HCT116 (cell line): ENCODE measurements around the gene BBS7. TPM values are rescaled to one million over a fixed set of nuclear protein-coding genes. Genes with fewer than 3 reads are reported as not detected.
A peak's percentile ranks its signal among the peaks of the same experiment; 100 is the strongest.

Experiments used
- ATAC-seq: fragments of 200-7000 bp; cut with Tn5 transposase; 2 replicates; pipeline ENCODE4 v1.9.1; 2020; ENCODE audit warnings: mild to moderate bottlenecking, moderate library complexity
- BruUV-seq: library from RNA; stranded (reverse); fragments of 400-500 nt; replicated peaks from 2 replicates; lab custom pipeline; 2021; lab: Mats Ljungman, UMichigan
- CTCF ChIA-PET: fragments of 300-600 bp; sonication (Branson Sonifier 250); formaldehyde crosslinking; loops from one replicate; lab custom pipeline; 2021; ENCODE audit warnings: antibody characterized with exemption; lab: Charles Lee
- POLR2A ChIA-PET: fragments of 300-600, 350-600 bp; sonication (Branson Sonifier 250); formaldehyde crosslinking; loops from one replicate; lab custom pipeline; 2021; ENCODE audit warnings: antibody characterized with exemption; lab: Charles Lee
- RAD21 ChIA-PET, 2 experiments: fragments of 300-600 bp; sonication (Branson Sonifier 250); formaldehyde crosslinking; loops; one replicate each; lab custom pipeline; 2023; ENCODE audit warnings: low total read pairs in 2 of 2; ENCODE audit not compliant: uncharacterized antibody in 2 of 2, unreplicated experiment in 2 of 2, low non-redundant PET in 1 of 2; lab: Charles Lee
- DNase-seq: peaks from one replicate; pipeline ENCODE4 v3.0.0-alpha.2; 2010; ENCODE audit warnings: low read depth, low spot score
- H2AFZ ChIP-seq: fragments of 200-600 bp; shearing (Covaris generic), sonication (generic); 2 replicates; pipeline ENCODE4 v1.6.1; 2017; ENCODE audit warnings: low read depth, mixed run types, mixed read lengths, antibody characterized with exemption, low read length; ENCODE audit not compliant: poor library complexity, severe bottlenecking
- H3K27ac ChIP-seq: 2 replicates; pipeline ENCODE4 v1.5.1; 2012; ENCODE audit warnings: low read depth, low read length
- H3K27me3 ChIP-seq: fragments of 200-600 bp; sonication (generic); 2 replicates; pipeline ENCODE4 v1.6.1; 2016; ENCODE audit warnings: mixed run types, low read length, mixed read lengths; ENCODE audit not compliant: insufficient read depth
- H3K36me3 ChIP-seq, 2 experiments: fragments of 200-500 bp in 1 of 2; fragments of 200-600 bp in 1 of 2; sonication (Bioruptor generic) in 1 of 2; sonication (generic) in 1 of 2; 2 replicates each; pipeline versions ENCODE4 v1.5.1 to v1.6.1; 2014 to 2016; ENCODE audit warnings: low read length in 2 of 2, inconsistent platforms in 1 of 2, mixed read lengths in 1 of 2, mixed run types in 1 of 2; ENCODE audit not compliant: insufficient read depth in 2 of 2, control insufficient read depth in 1 of 2
- H3K4me1 ChIP-seq, 2 experiments: fragments of 200-600 bp in 1 of 2; sonication (generic) in 1 of 2; 2 replicates each; pipeline versions ENCODE4 v1.5.1 to v1.6.1; 2012 to 2017; ENCODE audit warnings: low read length in 2 of 2, inconsistent platforms in 1 of 2, mild to moderate bottlenecking in 1 of 2, mixed read lengths in 1 of 2, mixed run types in 1 of 2, moderate library complexity in 1 of 2; ENCODE audit not compliant: insufficient read depth in 2 of 2, control insufficient read depth in 1 of 2
- H3K4me2 ChIP-seq: fragments of 200-600 bp; sonication (generic); 2 replicates; pipeline ENCODE4 v1.6.1; 2017; ENCODE audit warnings: mixed run types, low read length, mixed read lengths
- H3K4me3 ChIP-seq, 2 experiments: fragments of 200-600 bp in 1 of 2; sonication (generic) in 1 of 2; replicated peaks in 1 of 2; 2 replicates each; pipeline ENCODE4 v1.5.1; 2011 to 2016; ENCODE audit warnings: low read length in 2 of 2, control low read depth in 1 of 2, low read depth in 1 of 2, mild to moderate bottlenecking in 1 of 2, mixed read lengths in 1 of 2, mixed run types in 1 of 2
- H3K79me2 ChIP-seq: fragments of 200-600 bp; sonication (generic); 2 replicates; pipeline ENCODE4 v1.6.1; 2017; ENCODE audit warnings: mild to moderate bottlenecking, mixed run types, low read length, moderate library complexity, mixed read lengths; ENCODE audit not compliant: insufficient read depth
- H3K9ac ChIP-seq: fragments of 200-600 bp; sonication (generic); 2 replicates; pipeline ENCODE4 v1.6.1; 2016; ENCODE audit warnings: low read length, mixed read lengths
- H3K9me2 ChIP-seq: fragments of 200-600 bp; sonication (generic), shearing (Covaris generic); 2 replicates; pipeline ENCODE4 v1.6.1; 2017; ENCODE audit warnings: mixed run types, mild to moderate bottlenecking, moderate library complexity; ENCODE audit not compliant: insufficient read depth
- H3K9me3 ChIP-seq, 2 experiments: fragments of 200-500 bp in 1 of 2; fragments of 200-600 bp in 1 of 2; sonication (Bioruptor generic) in 1 of 2; sonication (generic) in 1 of 2; 2 replicates each; pipeline ENCODE4 v1.6.1; 2014 to 2017; ENCODE audit warnings: low read length in 2 of 2, mixed read lengths in 2 of 2, inconsistent platforms in 1 of 2, low read depth in 1 of 2, mild to moderate bottlenecking in 1 of 2, mixed run types in 1 of 2, moderate library complexity in 1 of 2; ENCODE audit not compliant: control insufficient read depth in 1 of 2, insufficient read depth in 1 of 2
- H4K20me1 ChIP-seq: fragments of 200-600 bp; sonication (generic), shearing (Covaris generic); 2 replicates; pipeline ENCODE4 v1.6.1; 2017; ENCODE audit warnings: mixed run types, mild to moderate bottlenecking, moderate library complexity; ENCODE audit not compliant: insufficient read depth
- CBX3 ChIP-seq: IDR thresholded peaks from 2 replicates; pipeline ENCODE4 v1.6.1; 2012; ENCODE audit warnings: low read depth
- CEBPB ChIP-seq: IDR thresholded peaks from 2 replicates; pipeline ENCODE4 v1.6.1; 2012; ENCODE audit warnings: low read depth
- ELF1 ChIP-seq: IDR thresholded peaks from 2 replicates; pipeline ENCODE4 v1.6.1; 2012; ENCODE audit warnings: low read depth, borderline replicate concordance
- EZH2phosphoT487 ChIP-seq: fragments of 200-600 bp; IDR thresholded peaks from 2 replicates; pipeline ENCODE4 v1.6.1; 2018; ENCODE audit warnings: antibody characterized with exemption, borderline replicate concordance
- JUND ChIP-seq: IDR thresholded peaks from 2 replicates; pipeline ENCODE4 v1.6.1; 2012
- RAD21 ChIP-seq: IDR thresholded peaks from 2 replicates; pipeline ENCODE4 v1.6.1; 2012; ENCODE audit warnings: low read depth, mild to moderate bottlenecking
- SIN3A ChIP-seq: IDR thresholded peaks from 2 replicates; pipeline ENCODE4 v1.6.1; 2012; ENCODE audit warnings: low read depth
- SP1 ChIP-seq: IDR thresholded peaks from 2 replicates; pipeline ENCODE4 v1.6.1; 2012; ENCODE audit warnings: low read depth
- YY1 ChIP-seq: IDR thresholded peaks from 2 replicates; pipeline ENCODE4 v1.6.1; 2011; ENCODE audit warnings: low read length, low read depth, moderate library complexity, mild to moderate bottlenecking; ENCODE audit not compliant: insufficient replicate concordance; ENCODE audit errors: extremely low read depth
- ZNF274 ChIP-seq: fragments of 200-500 bp; sonication (Bioruptor generic); IDR thresholded peaks from 2 replicates; pipeline ENCODE4 v1.6.1; 2014; ENCODE audit warnings: mild to moderate bottlenecking, low read depth, low read length, inconsistent platforms
- intact Hi-C: fragments of 100-400 bp; cut with micrococcal nuclease; formaldehyde crosslinking; loops from 2 replicates; pipeline ENCODE4 v1.10.0; 2022
- total RNA-seq: library from RNA; stranded (reverse); gene quantifications from one replicate; pipeline ENCODE4 v1.2.1, GENCODE V29; 2021; ENCODE audit not compliant: unreplicated experiment
- TF ChIP-seq, protein P1 (sequence below): IDR thresholded peaks from 2 replicates; pipeline ENCODE4 v1.6.1; 2012; ENCODE audit warnings: low read depth
- TF ChIP-seq, protein P2 (sequence below): IDR thresholded peaks from 2 replicates; pipeline ENCODE4 v1.6.1; 2012
- TF ChIP-seq, protein P3 (sequence below), 3 experiments: fragments of 200-600 bp in 1 of 3; sonication (generic) in 1 of 3; IDR thresholded peaks in 2 of 3; conservative IDR thresholded peaks in 1 of 3; 2 replicates each; pipeline ENCODE4 v1.5.1; 2012 to 2017; ENCODE audit warnings: low read depth in 2 of 3, low read length in 2 of 3, antibody characterized with exemption in 1 of 3, borderline replicate concordance in 1 of 3, control low read depth in 1 of 3, mild to moderate bottlenecking in 1 of 3, mixed read lengths in 1 of 3, mixed run types in 1 of 3, moderate library complexity in 1 of 3; ENCODE audit not compliant: insufficient read depth in 1 of 3

Gene BBS7
- total RNA-seq, 1 experiment from 2014 or later, result 22.9 TPM

DNA sequence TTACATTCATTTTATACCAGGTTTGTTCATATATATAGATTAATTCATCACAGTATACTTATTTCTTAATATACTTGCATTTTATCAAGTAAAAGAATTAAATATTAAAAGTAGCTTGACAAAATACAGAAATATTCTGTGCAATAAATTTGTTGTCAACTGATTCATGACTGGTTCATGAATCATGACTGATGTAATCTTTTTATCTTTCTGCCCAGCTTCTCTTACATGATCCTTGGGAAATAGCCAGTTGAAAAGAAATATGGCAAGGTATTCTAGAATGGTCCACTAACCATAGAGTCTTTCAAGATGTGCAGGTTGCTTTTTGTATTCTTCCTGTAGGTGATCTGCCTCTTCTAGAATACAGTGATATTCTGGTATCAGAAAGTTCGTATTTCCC, 42.4 kb downstream of the BBS7 start:
- ChIA-PET RAD21 (no interaction called here), CTCF (no interaction called here), POLR2A (no interaction called here)
- BruUV-seq, result no TSS peak
- Histone ChIP-seq H3K9me2 (no peaks in the 10 kb centered on the region), H4K20me1 (no peaks in the 10 kb centered on the region), H3K4me3 (no peak overlapping the region), H2AFZ (no peak overlapping the region), H3K36me3 (peaks cover 0 to 3% of the 10 kb centered on the region in 2 experiments; a peak in 1 of 4 replicates), H3K4me2 (no peak overlapping the region), H3K79me2 (peaks cover 8% of the 10 kb centered on the region), H3K9me3 (no peaks in the 10 kb centered on the region), H3K27ac (no peak overlapping the region), H3K27me3 (no peaks in the 10 kb centered on the region), H3K4me1 (peaks cover 0 to 5% of the 10 kb centered on the region in 2 experiments; a peak in 1 of 4 replicates), H3K9ac (no peak overlapping the region)
- DNase-seq (no peak), ATAC-seq (no peak)
- intact Hi-C loops, result no loop called here
- no peak for TF ChIP-seq RAD21
- TF ChIP-seq, protein P1, sequence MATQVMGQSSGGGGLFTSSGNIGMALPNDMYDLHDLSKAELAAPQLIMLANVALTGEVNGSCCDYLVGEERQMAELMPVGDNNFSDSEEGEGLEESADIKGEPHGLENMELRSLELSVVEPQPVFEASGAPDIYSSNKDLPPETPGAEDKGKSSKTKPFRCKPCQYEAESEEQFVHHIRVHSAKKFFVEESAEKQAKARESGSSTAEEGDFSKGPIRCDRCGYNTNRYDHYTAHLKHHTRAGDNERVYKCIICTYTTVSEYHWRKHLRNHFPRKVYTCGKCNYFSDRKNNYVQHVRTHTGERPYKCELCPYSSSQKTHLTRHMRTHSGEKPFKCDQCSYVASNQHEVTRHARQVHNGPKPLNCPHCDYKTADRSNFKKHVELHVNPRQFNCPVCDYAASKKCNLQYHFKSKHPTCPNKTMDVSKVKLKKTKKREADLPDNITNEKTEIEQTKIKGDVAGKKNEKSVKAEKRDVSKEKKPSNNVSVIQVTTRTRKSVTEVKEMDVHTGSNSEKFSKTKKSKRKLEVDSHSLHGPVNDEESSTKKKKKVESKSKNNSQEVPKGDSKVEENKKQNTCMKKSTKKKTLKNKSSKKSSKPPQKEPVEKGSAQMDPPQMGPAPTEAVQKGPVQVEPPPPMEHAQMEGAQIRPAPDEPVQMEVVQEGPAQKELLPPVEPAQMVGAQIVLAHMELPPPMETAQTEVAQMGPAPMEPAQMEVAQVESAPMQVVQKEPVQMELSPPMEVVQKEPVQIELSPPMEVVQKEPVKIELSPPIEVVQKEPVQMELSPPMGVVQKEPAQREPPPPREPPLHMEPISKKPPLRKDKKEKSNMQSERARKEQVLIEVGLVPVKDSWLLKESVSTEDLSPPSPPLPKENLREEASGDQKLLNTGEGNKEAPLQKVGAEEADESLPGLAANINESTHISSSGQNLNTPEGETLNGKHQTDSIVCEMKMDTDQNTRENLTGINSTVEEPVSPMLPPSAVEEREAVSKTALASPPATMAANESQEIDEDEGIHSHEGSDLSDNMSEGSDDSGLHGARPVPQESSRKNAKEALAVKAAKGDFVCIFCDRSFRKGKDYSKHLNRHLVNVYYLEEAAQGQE, result no peak
- TF ChIP-seq CEBPB, result peak; percentile 33; the same call in 1 of the 2 replicates
- no peak for TF ChIP-seq SP1
- no peak for TF ChIP-seq EZH2phosphoT487
- TF ChIP-seq YY1, result no peak

DNA sequence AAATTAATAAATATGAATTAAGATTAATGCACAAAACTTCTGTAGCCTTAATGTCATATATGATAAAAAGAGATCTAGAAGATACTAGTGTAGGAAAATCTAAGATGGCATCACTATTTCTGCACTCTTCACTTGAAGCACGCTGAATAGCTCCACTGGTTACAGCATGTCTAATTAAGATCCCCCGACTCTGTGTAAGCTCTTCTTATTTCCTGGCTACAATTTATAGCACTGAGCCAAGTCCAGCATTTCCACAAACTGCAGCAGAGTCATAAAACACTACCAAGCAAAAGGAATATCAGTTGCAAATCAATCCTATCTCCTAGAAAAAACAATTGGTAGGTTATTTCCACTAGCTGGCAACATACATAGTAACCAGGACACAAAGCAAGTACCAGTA, 45.3 kb downstream of the BBS7 start:
- Histone ChIP-seq H3K79me2 (peaks cover 37% of the 10 kb centered on the region), H4K20me1 (peaks cover 10% of the 10 kb centered on the region; the same call in 1 of the 2 replicates), H3K36me3 (peaks cover 13 to 14% of the 10 kb centered on the region in 2 experiments), H3K4me3 (no peak overlapping the region), H3K9me3 (no peaks in the 10 kb centered on the region), H3K4me2 (no peak overlapping the region), H3K9ac (no peak overlapping the region), H3K27ac (no peak overlapping the region), H3K9me2 (no peaks in the 10 kb centered on the region), H2AFZ (no peak overlapping the region), H3K4me1 (peaks cover 0 to 13% of the 10 kb centered on the region in 2 experiments; a peak in 2 of 4 replicates), H3K27me3 (no peaks in the 10 kb centered on the region)
- ChIA-PET POLR2A (no interaction called here), RAD21 (no interaction called here), CTCF (no interaction called here)
- ATAC-seq (no peak), DNase-seq (no peak)
- no TSS peak for BruUV-seq
- intact Hi-C loops, result no loop called here
- TF ChIP-seq SIN3A (no peak), CBX3 (no peak), ELF1 (no peak), ZNF274 (no peak), JUND (no peak)
- TF ChIP-seq, protein P2, sequence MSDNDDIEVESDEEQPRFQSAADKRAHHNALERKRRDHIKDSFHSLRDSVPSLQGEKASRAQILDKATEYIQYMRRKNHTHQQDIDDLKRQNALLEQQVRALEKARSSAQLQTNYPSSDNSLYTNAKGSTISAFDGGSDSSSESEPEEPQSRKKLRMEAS, result no peak
- TF ChIP-seq, protein P3, sequence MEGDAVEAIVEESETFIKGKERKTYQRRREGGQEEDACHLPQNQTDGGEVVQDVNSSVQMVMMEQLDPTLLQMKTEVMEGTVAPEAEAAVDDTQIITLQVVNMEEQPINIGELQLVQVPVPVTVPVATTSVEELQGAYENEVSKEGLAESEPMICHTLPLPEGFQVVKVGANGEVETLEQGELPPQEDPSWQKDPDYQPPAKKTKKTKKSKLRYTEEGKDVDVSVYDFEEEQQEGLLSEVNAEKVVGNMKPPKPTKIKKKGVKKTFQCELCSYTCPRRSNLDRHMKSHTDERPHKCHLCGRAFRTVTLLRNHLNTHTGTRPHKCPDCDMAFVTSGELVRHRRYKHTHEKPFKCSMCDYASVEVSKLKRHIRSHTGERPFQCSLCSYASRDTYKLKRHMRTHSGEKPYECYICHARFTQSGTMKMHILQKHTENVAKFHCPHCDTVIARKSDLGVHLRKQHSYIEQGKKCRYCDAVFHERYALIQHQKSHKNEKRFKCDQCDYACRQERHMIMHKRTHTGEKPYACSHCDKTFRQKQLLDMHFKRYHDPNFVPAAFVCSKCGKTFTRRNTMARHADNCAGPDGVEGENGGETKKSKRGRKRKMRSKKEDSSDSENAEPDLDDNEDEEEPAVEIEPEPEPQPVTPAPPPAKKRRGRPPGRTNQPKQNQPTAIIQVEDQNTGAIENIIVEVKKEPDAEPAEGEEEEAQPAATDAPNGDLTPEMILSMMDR (IDR thresholded peaks at IDR 0.05 in 2 of 3, conservative IDR thresholded peaks at IDR 0.05 in 1 of 3; ENCODE audit: borderline replicate concordance in 1 of 3, insufficient read depth in 1 of 3, low read depth in 2 of 3, low read length in 2 of 3), result no peak
